Testis (tissue), 3 donors: ENCODE results near the gene MET. TPM values are rescaled to one million over a fixed set of nuclear protein-coding genes. Genes with fewer than 3 reads are reported as not detected.

Source experiments
- DNase-seq: peaks from one replicate; pipeline ENCODE4 v3.0.0-alpha.2; 2019
- H3K27ac ChIP-seq, 2 donors: fragments of 200-600 bp; sonication (generic); one replicate each; pipeline ENCODE4 v1.5.1; 2019
- H3K27me3 ChIP-seq: fragments of 200-600 bp; sonication (generic); one replicate; pipeline ENCODE4 v1.5.1; 2019
- H3K36me3 ChIP-seq: fragments of 200-600 bp; sonication (generic); one replicate; pipeline ENCODE4 v1.5.1; 2017; ENCODE audit warnings: low read depth; ENCODE audit errors: missing control alignments
- H3K4me1 ChIP-seq: fragments of 200-600 bp; sonication (generic); one replicate; pipeline ENCODE4 v1.5.1; 2019
- H3K4me3 ChIP-seq, 2 donors: fragments of 200-600 bp; sonication (generic); one replicate each; pipeline ENCODE4 v1.5.1; 2017 to 2019
- H3K9me3 ChIP-seq: fragments of 200-600 bp; sonication (generic); one replicate; pipeline ENCODE4 v1.5.1; 2017
- CTCF ChIP-seq, 3 experiments: fragments of 450-650 bp in 2 of 3; fragments of 200-600 bp in 1 of 3; sonication (generic) in 1 of 3; IDR thresholded peaks; one replicate each; pipeline ENCODE4 v1.5.1; 2016 to 2019; ENCODE audit warnings: antibody characterized with exemption in 3 of 3, mild to moderate bottlenecking in 2 of 3, moderate library complexity in 1 of 3
- POLR2A ChIP-seq: fragments of 450-650 bp; IDR thresholded peaks from one replicate; pipeline ENCODE4 v1.6.1; 2017; ENCODE audit warnings: antibody characterized with exemption, mild to moderate bottlenecking, moderate library complexity
- WGBS, 2 donors: methylation state at CpG; one replicate each; pipeline ENCODE4 v1.1.5; 2018; 5-methylcytosine and 5-hydroxymethylcytosine counted together
- intact Hi-C: fragments of 100-400 bp; cut with DNase I; formaldehyde crosslinking; loops from one replicate; pipeline ENCODE4 v1.15.1; 2023; ENCODE audit warnings: low total_unique reads
- polyA plus RNA-seq: library from polyadenylated mRNA; stranded (reverse); fragments of 350-450 nt; fragmentation: Illumina TruSeq; extraction: RNeasy Lipid Tissue Mini Kit (QIAGEN cat#74804); gene quantifications from one replicate; pipeline ENCODE4 v1.2.3, GENCODE V29; 2014; ENCODE audit warnings: low read depth, low replicate concordance; ENCODE audit not compliant: insufficient read depth
- total RNA-seq, 2 donors: library from RNA; depleted of rRNA; stranded (reverse); fragments of >200 nt; gene quantifications; one replicate each; pipeline ENCODE4 v1.2.3, GENCODE V29; 2016

The MET gene
- total and polyA plus RNA-seq, 3 donors from 2014 or later: 2.0 to 3.9 (median 3.2) TPM

GRCh38 chr7:116762971-116763370 lies 91.0 kb downstream of the MET start:
- 67 to 70% methylated on average over 1 of the region's 1 CpG for WGBS, 2 donors
- Histone ChIP-seq H3K27ac (no peak overlapping the region), H3K36me3 (no peaks in the 10 kb centered on the region), H3K4me1 (no peaks in the 10 kb centered on the region), H3K9me3 (no peaks in the 10 kb centered on the region), H3K27me3 (no peaks in the 10 kb centered on the region), H3K4me3 (no peak overlapping the region)
- TF ChIP-seq POLR2A: no peak
- TF ChIP-seq CTCF (IDR thresholded peaks at IDR 0.05): no peak
- DNase-seq: no peak
- intact Hi-C loops: no loop called here

GRCh38 chr7:116763647-116764046 lies 91.7 kb downstream of the MET start:
- Histone ChIP-seq H3K4me3 (no peak overlapping the region), H3K27ac (no peak overlapping the region), H3K27me3 (no peaks in the 10 kb centered on the region), H3K4me1 (no peaks in the 10 kb centered on the region), H3K9me3 (no peaks in the 10 kb centered on the region), H3K36me3 (no peaks in the 10 kb centered on the region)
- WGBS, 2 donors: 39 to 52% methylated on average over 1 of the region's 1 CpG
- TF ChIP-seq CTCF (IDR thresholded peaks at IDR 0.05) (no peak), POLR2A (no peak)
- no peak for DNase-seq
- intact Hi-C loops: no loop called here

DNA sequence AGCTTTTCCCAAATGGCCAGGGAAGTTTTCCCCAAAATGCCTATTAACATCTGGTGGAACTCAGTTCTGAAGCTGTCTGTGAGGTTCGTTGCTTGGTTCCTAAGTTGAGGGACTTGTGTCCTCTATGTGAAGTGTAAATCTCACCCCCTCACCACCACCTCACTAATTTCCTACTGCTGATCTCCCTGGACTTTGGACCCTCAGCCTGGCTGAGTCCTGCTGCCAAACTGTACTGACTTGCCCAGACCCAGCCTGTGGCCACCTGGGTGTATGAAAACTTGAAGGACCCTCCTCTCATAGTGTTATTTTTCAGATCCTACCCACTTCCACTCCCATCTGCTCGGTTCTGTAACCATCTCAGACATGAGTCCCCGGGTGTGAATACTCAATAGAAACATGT lies 94.9 kb downstream of the MET start:
- Histone ChIP-seq H3K4me1 (no peaks in the 10 kb centered on the region), H3K27ac (no peak overlapping the region), H3K9me3 (no peaks in the 10 kb centered on the region), H3K4me3 (no peak overlapping the region), H3K27me3 (no peaks in the 10 kb centered on the region), H3K36me3 (no peaks in the 10 kb centered on the region)
- TF ChIP-seq POLR2A (no peak), CTCF (IDR thresholded peaks at IDR 0.05) (no peak)
- WGBS, 2 donors: 79 to 92% methylated on average over 3 of the region's 3 CpGs
- no peak for DNase-seq
- intact Hi-C loops: no loop called here

DNA sequence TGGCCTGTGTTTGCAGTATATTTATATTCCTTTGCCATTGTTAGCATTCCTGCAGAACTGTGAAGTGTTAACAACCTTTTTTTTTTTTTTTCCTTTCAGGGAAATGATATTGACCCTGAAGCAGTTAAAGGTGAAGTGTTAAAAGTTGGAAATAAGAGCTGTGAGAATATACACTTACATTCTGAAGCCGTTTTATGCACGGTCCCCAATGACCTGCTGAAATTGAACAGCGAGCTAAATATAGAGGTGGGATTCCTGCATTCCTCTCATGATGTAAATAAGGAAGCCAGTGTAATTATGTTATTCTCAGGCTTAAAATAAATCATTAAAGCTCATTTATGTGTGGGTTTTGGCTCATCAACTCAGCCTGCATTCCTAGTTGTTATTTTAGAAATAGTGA lies 97.5 kb downstream of the MET start:
- WGBS, 2 donors: 61 to 71% methylated on average over 3 of the region's 3 CpGs
- TF ChIP-seq CTCF (IDR thresholded peaks at IDR 0.05) (no peak), POLR2A (no peak)
- Histone ChIP-seq H3K9me3 (no peaks in the 10 kb centered on the region), H3K27ac (no peak overlapping the region), H3K4me1 (no peaks in the 10 kb centered on the region), H3K27me3 (no peaks in the 10 kb centered on the region), H3K36me3 (no peaks in the 10 kb centered on the region), H3K4me3 (no peak overlapping the region)
- DNase-seq: no peak
- intact Hi-C loops: no loop called here

- Histone ChIP-seq H3K36me3 (no peaks in the 10 kb centered on the region), H3K27ac (no peak overlapping the region), H3K4me3 (no peak overlapping the region), H3K27me3 (no peaks in the 10 kb centered on the region), H3K4me1 (no peaks in the 10 kb centered on the region), H3K9me3 (no peaks in the 10 kb centered on the region)
- TF ChIP-seq POLR2A (no peak), CTCF (IDR thresholded peaks at IDR 0.05) (no peak)
- intact Hi-C loops: no loop called here
- WGBS, 2 donors: 88 to 92% methylated on average over 1 of the region's 1 CpG
- no peak for DNase-seq
Measured at GRCh38 chr7:116770941-116771340, 98.9 kb downstream of the MET start.
